Endodermal cell (in vitro differentiated cells): ENCODE measurements around the gene ZNF335. TPM values are rescaled to one million over a fixed set of nuclear protein-coding genes. Genes with fewer than 3 reads are reported as not detected.
A peak's percentile ranks its signal among the peaks of the same experiment; 100 is the strongest.

ENCODE experiments used
- DNase-seq: peaks from one replicate; pipeline ENCODE4 v3.0.0-alpha.2; 2017
- H3K27ac ChIP-seq: 2 replicates; pipeline ENCODE4 v1.5.1; 2013; ENCODE audit warnings: mild to moderate bottlenecking, low read depth, low read length, moderate library complexity
- H3K27me3 ChIP-seq: 2 replicates; pipeline ENCODE4 v1.6.1; 2013; ENCODE audit warnings: mild to moderate bottlenecking, low read length, moderate library complexity; ENCODE audit not compliant: insufficient read depth, control insufficient read depth, poor library complexity, severe bottlenecking
- H3K36me3 ChIP-seq: 2 replicates; pipeline ENCODE4 v1.7.0; 2013; ENCODE audit warnings: mild to moderate bottlenecking, low read length, moderate library complexity; ENCODE audit not compliant: control insufficient read depth, insufficient read depth
- H3K4me1 ChIP-seq: one replicate; pipeline ENCODE4 v1.7.0; 2013; ENCODE audit warnings: low read length; ENCODE audit not compliant: control insufficient read depth, insufficient read depth
- H3K4me3 ChIP-seq: 2 replicates; pipeline ENCODE4 v1.5.1; 2013; ENCODE audit warnings: mild to moderate bottlenecking, low read length, moderate library complexity
- H3K9ac ChIP-seq: 2 replicates; pipeline ENCODE4 v1.6.1; 2013; ENCODE audit warnings: mild to moderate bottlenecking, low read length, moderate library complexity; ENCODE audit not compliant: poor library complexity, severe bottlenecking; ENCODE audit errors: extremely low read depth
- H3K9me3 ChIP-seq: 2 replicates; pipeline ENCODE4 v1.6.1; 2013; ENCODE audit warnings: mild to moderate bottlenecking, low read length, moderate library complexity; ENCODE audit not compliant: control insufficient read depth
- H3K27ac Mint-ChIP-seq: 2 replicates; pipeline ENCODE4 v1.8.0; 2020; ENCODE audit warnings: mixed read lengths
- H3K27me3 Mint-ChIP-seq: 2 replicates; pipeline ENCODE4 v1.8.0; 2021; ENCODE audit warnings: mild to moderate bottlenecking, mixed read lengths; ENCODE audit not compliant: insufficient read depth
- H3K36me3 Mint-ChIP-seq: 2 replicates; pipeline ENCODE4 v1.8.0; 2020; ENCODE audit warnings: low read depth, mixed read lengths
- H3K4me1 Mint-ChIP-seq: 2 replicates; pipeline ENCODE4 v1.8.0; 2020; ENCODE audit warnings: mixed read lengths
- H3K4me3 Mint-ChIP-seq: 2 replicates; pipeline ENCODE4 v1.8.0; 2020; ENCODE audit warnings: mild to moderate bottlenecking, moderate library complexity, mixed read lengths
- H3K9me3 Mint-ChIP-seq: 2 replicates; pipeline ENCODE4 v1.8.0; 2020; ENCODE audit warnings: mild to moderate bottlenecking, mixed read lengths
- CTCF ChIP-seq: fragments of 200-600 bp; sonication (generic); conservative IDR thresholded peaks from 2 replicates; pipeline ENCODE4 v1.5.0; 2021; ENCODE audit warnings: antibody characterized with exemption, mild to moderate bottlenecking
- WGBS, 2 experiments: methylation state at CpG; one replicate each; pipeline versions ENCODE4 v1.1.5 to v1.1.7; 2013; ENCODE audit warnings: missing lambda C conversion rate in 2 of 2, mixed read lengths in 1 of 2; ENCODE audit not compliant: insufficient coverage in 1 of 2, insufficient read length in 1 of 2; 5-methylcytosine and 5-hydroxymethylcytosine counted together
- total RNA-seq, 2 donors: library from RNA; stranded (reverse); fragmentation: NEBNext Ultra II Directional in 1 of 2; extraction: Animal tissue kit (Norgen Biotek cat#: 25700) in 1 of 2; gene quantifications; 2 replicates in 1 of 2; 3 replicates in 1 of 2; pipeline ENCODE4 v1.2.1, GENCODE V29; 2021

Gene ZNF335
- total RNA-seq, 2 donors from 2014 or later = 18.3 to 21.0 TPM

GRCh38 chr20:45911486-45912343, 60.3 kb downstream of the ZNF335 start, which contains the start of gene PLTP:
TSS of gene PLTP (minus strand) at chr20:45912155. CDS start at chr20:45911452, 703 bp downstream.
- H3K27me3 Mint-ChIP-seq = peaks cover 17% of the 10 kb centered on the region
- Histone ChIP-seq H3K9ac (peak within 1 kb of the TSS; percentile 72), H3K36me3 (peaks cover 27% of the 10 kb centered on the region), H3K27ac (peak within 1 kb of the TSS; percentile 95), H3K4me3 (peak within 1 kb of the TSS; percentile 89), H3K9me3 (no peaks in the 10 kb centered on the region), H3K27me3 (peaks cover 6% of the 10 kb centered on the region), H3K4me1 (peaks cover 4% of the 10 kb centered on the region)
- peak within 1 kb of the TSS; percentile 98 for H3K27ac Mint-ChIP-seq
- 0 to 2% methylated on average over 29 to 53 of the region's 58 CpGs for WGBS, 2 experiments
- DNase-seq = peak; percentile 87
- no peak for TF ChIP-seq CTCF
- H3K4me1 Mint-ChIP-seq = peaks cover 12% of the 10 kb centered on the region
- no peaks in the 10 kb centered on the region for H3K9me3 Mint-ChIP-seq
- H3K36me3 Mint-ChIP-seq = peaks cover 19% of the 10 kb centered on the region
- peak within 1 kb of the TSS; percentile 71 for H3K4me3 Mint-ChIP-seq

GRCh38 chr20:45910670-45911485, 61.1 kb downstream of the ZNF335 start:
- WGBS, 2 experiments = 3 to 5% methylated on average over 15 to 43 of the region's 43 CpGs
- H3K9ac ChIP-seq = peak overlapping the region; percentile 72

More at GRCh38 chr20:45910670-45911485, 61.1 kb downstream of the ZNF335 start:
- Histone ChIP-seq H3K9me3 (no peaks in the 10 kb centered on the region), H3K4me3 (peak overlapping the region; percentile 89), H3K36me3 (peaks cover 33% of the 10 kb centered on the region), H3K27ac (peak overlapping the region; percentile 95), H3K4me1 (peaks cover 4% of the 10 kb centered on the region), H3K27me3 (no peaks in the 10 kb centered on the region)
- peak overlapping the region; percentile 98 for H3K27ac Mint-ChIP-seq
- peak; percentile 100 for DNase-seq
- TF ChIP-seq CTCF = no peak
- no peaks in the 10 kb centered on the region for H3K9me3 Mint-ChIP-seq
- H3K27me3 Mint-ChIP-seq = peaks cover 12% of the 10 kb centered on the region
- H3K36me3 Mint-ChIP-seq = peaks cover 24% of the 10 kb centered on the region
- H3K4me3 Mint-ChIP-seq = peak overlapping the region; percentile 71
- peaks cover 12% of the 10 kb centered on the region for H3K4me1 Mint-ChIP-seq
